GM12878 (cell line): ENCODE results near the gene ATP6V1C2. TPM values are rescaled to one million over a fixed set of nuclear protein-coding genes. Genes with fewer than 3 reads are reported as not detected.

Experiments used
- ATAC-seq: fragments of 200-7000 bp; cut with Tn5 transposase; 3 replicates; pipeline ENCODE4 v1.9.1; 2020; ENCODE audit warnings: mild to moderate bottlenecking, moderate library complexity
- BruUV-seq: library from RNA; stranded (reverse); fragments of 400-500 nt; replicated peaks from 2 replicates; lab custom pipeline; 2021; lab: Mats Ljungman, UMichigan
- CTCF ChIA-PET: fragments of 300-600 bp; sonication (Branson Sonifier 250); formaldehyde crosslinking; extraction: SDS; loops from one replicate; lab custom pipeline; 2021; ENCODE audit warnings: inconsistent platforms; lab: Yijun Ruan, JAX
- POLR2A ChIA-PET: fragments of 350-600 bp; formaldehyde crosslinking; extraction: SDS; loops from one replicate; lab custom pipeline; 2021; ENCODE audit warnings: inconsistent platforms; lab: Charles Lee
- RAD21 ChIA-PET: fragments of 300-600 bp; sonication (Branson Sonifier 250); formaldehyde crosslinking; loops from one replicate; lab custom pipeline; 2023; ENCODE audit warnings: antibody characterized with exemption; ENCODE audit not compliant: unreplicated experiment; lab: Charles Lee
- SMC1A ChIA-PET: fragments of 300-600 bp; sonication (Branson Sonifier 250); formaldehyde crosslinking; loops from one replicate; lab custom pipeline; 2023; ENCODE audit not compliant: unreplicated experiment, uncharacterized antibody; lab: Charles Lee
- DNase-seq: peaks from one replicate; pipeline ENCODE4 v3.0.0-alpha.2; 2011; ENCODE audit warnings: low read depth, low spot score
- FAIRE-seq: peaks from 3 replicates; lab custom pipeline; 2011; peaks lifted over from hg19 to GRCh38; lab: Jason Lieb, UNC
- H2AFZ ChIP-seq: 2 replicates; pipeline ENCODE4 v1.6.0; 2011; ENCODE audit warnings: low read depth, low read length, control low read depth; ENCODE audit not compliant: control insufficient read depth
- H3K27ac ChIP-seq: 2 replicates; pipeline ENCODE4 v1.5.1; 2011; ENCODE audit warnings: control low read depth; ENCODE audit not compliant: control insufficient read depth, insufficient read depth
- H3K27me3 ChIP-seq, 2 experiments: replicated peaks in 1 of 2; 2 replicates each; pipeline versions ENCODE4 v1.6.0 to v1.6.1; 2011; ENCODE audit warnings: low read length in 1 of 2; ENCODE audit not compliant: control insufficient read depth in 2 of 2, insufficient read depth in 2 of 2
- H3K36me3 ChIP-seq, 2 experiments: 2 replicates each; pipeline ENCODE4 v1.5.1; 2011; ENCODE audit warnings: low read length in 1 of 2; ENCODE audit not compliant: control insufficient read depth in 2 of 2, insufficient read depth in 2 of 2
- H3K4me1 ChIP-seq: 2 replicates; pipeline ENCODE4 v1.6.1; 2011; ENCODE audit warnings: mild to moderate bottlenecking, low read length, moderate library complexity, mixed read lengths; ENCODE audit not compliant: control insufficient read depth, insufficient read depth
- H3K4me2 ChIP-seq: 2 replicates; pipeline ENCODE4 v1.6.0; 2011; ENCODE audit warnings: control low read depth; ENCODE audit not compliant: control insufficient read depth, insufficient read depth
- H3K4me3 ChIP-seq: fragments of 200-600 bp; sonication (generic); 2 replicates; pipeline ENCODE4 v1.5.1; 2016
- H3K79me2 ChIP-seq: 2 replicates; pipeline ENCODE4 v1.6.0; 2011; ENCODE audit warnings: low read length; ENCODE audit not compliant: control insufficient read depth, insufficient read depth
- H3K9ac ChIP-seq: 2 replicates; pipeline ENCODE4 v1.8.0; 2011; ENCODE audit warnings: low read length, control low read depth, mixed read lengths; ENCODE audit not compliant: control insufficient read depth, insufficient read depth
- H3K9me3 ChIP-seq: replicated peaks from 3 replicates; pipeline ENCODE4 v1.5.1; 2011; ENCODE audit warnings: mild to moderate bottlenecking, low read length; ENCODE audit not compliant: control insufficient read depth, insufficient read depth
- H4K20me1 ChIP-seq: 2 replicates; pipeline ENCODE4 v1.6.0; 2011; ENCODE audit not compliant: control insufficient read depth, insufficient read depth
- CREM ChIP-seq: IDR thresholded peaks from 2 replicates; pipeline ENCODE4 v1.6.1; 2014; ENCODE audit warnings: antibody characterized with exemption, low read depth
- CUX1 ChIP-seq: IDR thresholded peaks from 2 replicates; pipeline ENCODE4 v1.6.1; 2012; ENCODE audit warnings: improper control_type of control experiment, low read depth, low read length; ENCODE audit not compliant: insufficient replicate concordance
- ELK1 ChIP-seq: IDR thresholded peaks from 2 replicates; pipeline ENCODE4 v1.6.1; 2012; ENCODE audit warnings: low read depth, low read length, improper control_type of control experiment
- NR2C1 ChIP-seq: fragments of 450-650 bp; IDR thresholded peaks from 2 replicates; pipeline ENCODE4 v1.6.1; 2017; ENCODE audit warnings: antibody characterized with exemption, mild to moderate bottlenecking, moderate library complexity
- RAD51 ChIP-seq: fragments of 450-650 bp; IDR thresholded peaks from 2 replicates; pipeline ENCODE4 v1.6.1; 2016; ENCODE audit warnings: moderate library complexity, mild to moderate bottlenecking, inconsistent platforms
- RELB ChIP-seq: fragments of 450-650 bp; IDR thresholded peaks from 2 replicates; pipeline ENCODE4 v1.6.1; 2017; ENCODE audit warnings: low read depth, mild to moderate bottlenecking, moderate library complexity
- RFX5 ChIP-seq: IDR thresholded peaks from 2 replicates; pipeline ENCODE4 v1.6.1; 2011; ENCODE audit warnings: low read depth, low read length, improper control_type of control experiment
- SMARCA5 ChIP-seq: fragments of 450-650 bp; IDR thresholded peaks from 2 replicates; pipeline ENCODE4 v1.6.1; 2017; ENCODE audit warnings: mild to moderate bottlenecking
- SPI1 ChIP-seq: IDR thresholded peaks from 2 replicates; pipeline ENCODE4 v1.6.1; 2011; ENCODE audit warnings: low read depth, mild to moderate bottlenecking, low read length, moderate library complexity, borderline replicate concordance; ENCODE audit not compliant: insufficient read depth
- ZNF687 ChIP-seq: fragments of 450-650 bp; IDR thresholded peaks from 2 replicates; pipeline ENCODE4 v1.6.1; 2017; ENCODE audit warnings: mild to moderate bottlenecking, moderate library complexity
- WGBS: methylation state at CpG from one replicate; pipeline ENCODE4 v1.1.6; 2016; ENCODE audit warnings: low lambda C conversion rate; ENCODE audit not compliant: insufficient replicate concordance, insufficient coverage; ENCODE audit errors: missing lambda C conversion rate; 5-methylcytosine and 5-hydroxymethylcytosine counted together
- in situ Hi-C: fragments of 300-500 bp; cut with MboI; formaldehyde crosslinking; loops from 9 replicates; pipeline ENCODE4 v1.14.3; 2018; ENCODE audit warnings: mixed read lengths
- intact Hi-C: fragments of 100-400 bp; cut with micrococcal nuclease; formaldehyde crosslinking; loops from one replicate; pipeline ENCODE4 v1.14.2; 2022; ENCODE audit not compliant: unreplicated experiment
- polyA plus RNA-seq, 11 experiments: library from polyadenylated mRNA; depleted of rRNA in 4 of 11; unstranded in 6 of 11; stranded (reverse) in 5 of 11; fragments of >200 nt; fragmentation: Nextera tagmentation in 4 of 11; fragmentation: Illumina TruSeq in 1 of 11; extraction: Ambion mirVana in 4 of 11; extraction: Trizol in 1 of 11; gene quantifications; 1 replicate in 1 of 11; 2 replicates in 10 of 11; pipeline versions ENCODE4 v1.2.1 to v1.2.3, GENCODE V29; 2011 to 2016; ENCODE audit warnings: inconsistent platforms in 2 of 11, missing spikeins in 2 of 11, low read depth in 1 of 11
- total RNA-seq, 4 experiments: library from RNA; depleted of rRNA in 3 of 4; stranded (reverse); fragments of >200 nt in 3 of 4; fragmentation: Illumina TruSeq in 1 of 4; extraction: Trizol in 1 of 4; gene quantifications; 2 replicates each; pipeline versions ENCODE4 v1.2.1 to v1.2.3, GENCODE V29; 2013 to 2021

Gene ATP6V1C2
- total and polyA plus RNA-seq, 10 of the 15 experiments (the other 5 are each of a cell fraction or from before 2014, with no cell fraction given): 0.04 to 1.5 (median 0.24) TPM; not detected in 1

- TF ChIP-seq NR2C1: no peak
- TF ChIP-seq ELK1: no peak
- TF ChIP-seq CUX1: no peak
- no peak for TF ChIP-seq RAD51
- no peak for TF ChIP-seq SPI1
Observed at GRCh38 chr2:10755621-10756020, 34.2 kb downstream of the ATP6V1C2 start (continued).

GRCh38 chr2:10757814-10758286 lies 36.4 kb downstream of the ATP6V1C2 start:
- intact Hi-C loops: no loop called here
- no peaks in the 10 kb centered on the region for H3K36me3 ChIP-seq
- FAIRE-seq (no peak), ATAC-seq (no peak), DNase-seq (no peak)
- BruUV-seq: no TSS peak
- H3K9me3 ChIP-seq: no peaks in the 10 kb centered on the region
- no peaks in the 10 kb centered on the region for H4K20me1 ChIP-seq
- no peak overlapping the region for H3K4me2 ChIP-seq
- H2AFZ ChIP-seq: no peak overlapping the region
- 47% methylated on average over 6 of the region's 6 CpGs for WGBS
- POLR2A ChIA-PET: no interaction called here
- no peaks in the 10 kb centered on the region for H3K79me2 ChIP-seq
- H3K27me3 ChIP-seq: no peaks in the 10 kb centered on the region
- H3K9ac ChIP-seq: no peak overlapping the region
- H3K4me1 ChIP-seq: no peaks in the 10 kb centered on the region
- H3K27ac ChIP-seq: no peak overlapping the region
- RAD21 ChIA-PET: no interaction called here
- H3K4me3 ChIP-seq: no peak overlapping the region
- SMC1A ChIA-PET: no interaction called here
- in situ Hi-C loops: no loop called here
- CTCF ChIA-PET: no interaction called here
- no peak for TF ChIP-seq RELB
- TF ChIP-seq CREM: no peak
- TF ChIP-seq SMARCA5: no peak
- no peak for TF ChIP-seq RFX5
- no peak for TF ChIP-seq ZNF687
